Hematopoietic multipotent progenitor cell treated with erythropoietin and hydrocortisone succinate and interleukin-3 and kit ligand, for 6 days (in vitro differentiated cells): ENCODE measurements around the gene ABCA13.
A peak's percentile ranks its signal among the peaks of the same experiment; 100 is the strongest.
"Not testable (repeated sequence)": the region's sequence is repeated elsewhere in the genome, so short reads cannot be mapped to it uniquely, and the experiment has no call there.

ENCODE experiments used
- DNase-seq: peaks from one replicate; pipeline ENCODE4 v3.0.0-alpha.2; 2015

ABCA13 gene

DNA sequence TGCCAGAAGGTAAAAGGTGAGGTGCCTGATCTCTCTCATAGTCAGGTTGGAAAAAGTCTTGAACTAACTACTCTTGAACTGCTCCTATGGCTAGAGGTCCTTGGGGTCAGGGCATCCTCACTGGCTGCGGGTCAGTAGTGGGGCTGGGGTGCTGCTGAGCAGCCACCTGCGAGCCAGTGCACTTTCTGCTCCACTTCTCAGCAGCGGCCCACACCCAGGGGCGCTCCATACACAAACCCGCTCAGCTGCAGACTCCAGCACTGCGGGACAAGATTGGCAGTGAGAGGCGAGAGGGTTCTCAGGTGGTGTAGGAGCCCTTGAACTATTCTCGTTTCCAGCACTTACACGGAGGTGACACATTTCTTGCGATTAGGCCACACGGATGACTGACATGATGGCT lies 6.0 kb downstream of the ABCA13 start:
- no peak for DNase-seq

DNA sequence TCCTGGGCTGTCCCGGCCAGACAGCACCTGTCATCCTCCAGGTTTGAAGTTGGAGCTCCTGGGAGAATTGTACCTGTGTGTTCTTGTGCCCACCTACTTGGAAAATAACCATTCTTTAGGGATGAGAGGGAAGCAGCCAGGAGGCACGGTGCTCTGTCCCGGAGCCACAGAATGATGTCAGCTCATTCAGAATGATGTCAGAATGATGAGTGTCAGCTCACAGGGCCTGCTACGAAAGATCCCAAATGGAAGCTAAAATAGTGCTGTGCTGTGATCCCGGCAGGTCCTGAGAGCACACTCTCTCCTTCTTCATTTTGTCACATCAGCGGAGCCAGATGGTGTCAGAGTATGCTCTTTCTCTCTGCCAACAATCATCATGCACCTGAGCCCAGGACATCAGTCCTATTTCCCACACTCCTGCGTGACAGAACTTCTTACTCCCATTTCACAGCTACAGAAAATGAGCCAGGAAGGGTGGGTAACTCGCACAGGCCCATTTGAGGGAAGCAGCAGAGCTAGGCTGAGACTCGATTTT lies 8.3 kb downstream of the ABCA13 start:
- DNase-seq, result no peak

DNA sequence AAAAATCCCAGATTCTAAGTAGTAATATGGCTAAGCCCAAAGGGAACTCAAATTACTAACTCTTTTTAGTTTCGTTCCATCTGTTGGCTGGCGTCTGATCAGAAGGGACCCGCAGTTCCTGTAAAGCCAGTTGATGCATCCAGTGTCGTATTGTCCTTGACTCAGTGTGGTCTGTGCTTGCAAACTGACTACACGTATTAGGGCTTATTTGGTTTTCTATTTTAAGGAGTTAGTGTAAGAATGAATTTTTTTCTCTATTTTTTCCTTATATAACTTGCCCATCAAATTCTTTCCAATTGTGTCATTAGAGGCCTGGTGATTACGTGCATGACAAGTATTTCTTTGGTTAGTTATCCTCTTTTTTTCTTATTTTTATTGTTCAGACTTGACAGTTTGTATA lies 9.7 kb downstream of the ABCA13 start:
- DNase-seq, result no peak

DNA sequence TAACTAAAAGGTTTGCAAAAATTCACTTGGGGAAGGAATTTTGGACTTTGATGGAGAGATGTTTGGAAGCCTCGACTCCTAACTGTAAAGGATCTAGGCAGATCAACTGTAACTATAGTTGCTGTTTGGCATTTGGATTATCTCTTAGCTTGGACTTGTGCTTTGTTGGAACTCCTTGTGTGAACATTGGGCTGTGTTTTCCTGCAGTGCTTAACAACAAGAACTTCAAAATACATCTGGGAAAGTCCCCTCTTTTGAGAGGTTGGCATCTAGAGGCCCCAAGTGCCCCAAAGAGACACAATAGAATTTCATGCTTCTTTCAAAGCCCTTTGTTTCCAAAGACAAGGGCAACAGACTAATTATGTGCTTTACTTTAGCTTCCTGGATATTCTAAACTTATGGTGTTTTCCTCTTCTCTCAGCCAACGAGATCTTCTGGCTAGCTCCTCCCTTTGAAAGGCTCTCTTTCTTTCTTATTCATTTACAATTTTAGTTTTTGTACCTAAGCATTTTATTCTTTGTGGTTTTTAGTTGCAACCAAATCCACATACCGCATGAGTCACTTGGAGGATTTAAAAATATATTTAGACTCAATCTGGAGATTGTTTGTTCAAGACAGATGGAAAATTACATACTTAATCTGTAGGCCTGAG lies 11.6 kb downstream of the ABCA13 start:
- DNase-seq, result no peak

DNA sequence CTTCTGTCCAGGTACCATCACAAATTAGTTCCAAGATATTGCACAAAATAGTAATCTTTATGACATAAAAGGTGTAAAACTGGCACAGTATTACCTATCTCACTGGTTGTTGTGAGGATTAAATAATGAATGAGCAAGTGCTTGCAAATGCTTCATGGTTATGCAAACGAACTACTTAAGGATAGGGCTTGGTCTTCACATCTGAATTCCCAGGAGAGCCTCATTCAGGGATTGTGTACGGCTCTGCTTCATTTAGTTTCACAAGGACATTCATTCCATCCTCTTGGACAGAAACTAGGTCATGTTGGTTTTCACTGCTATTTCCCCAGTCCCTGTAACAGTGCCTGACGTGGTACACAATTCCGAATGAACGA lies 12.1 kb downstream of the ABCA13 start:
- DNase-seq, result no peak

DNA sequence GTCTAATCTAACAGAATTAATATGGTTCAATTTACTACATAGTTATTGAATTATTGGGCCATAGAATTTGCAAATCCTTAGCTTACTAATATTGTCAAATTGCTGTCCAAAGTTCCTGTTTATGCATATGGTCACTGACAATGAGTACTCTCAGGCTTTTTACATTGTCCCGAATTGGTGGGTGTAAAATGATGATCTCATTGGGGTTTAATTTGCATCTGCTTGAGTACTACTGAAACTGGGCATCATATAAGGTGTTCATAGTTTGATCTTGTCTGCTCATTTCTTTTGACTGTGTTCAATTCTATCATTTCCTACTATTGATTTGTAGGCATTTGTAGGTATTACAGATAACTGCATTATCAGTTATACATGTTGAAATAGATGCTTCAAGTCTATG lies 12.7 kb downstream of the ABCA13 start:
- DNase-seq, result no peak

DNA sequence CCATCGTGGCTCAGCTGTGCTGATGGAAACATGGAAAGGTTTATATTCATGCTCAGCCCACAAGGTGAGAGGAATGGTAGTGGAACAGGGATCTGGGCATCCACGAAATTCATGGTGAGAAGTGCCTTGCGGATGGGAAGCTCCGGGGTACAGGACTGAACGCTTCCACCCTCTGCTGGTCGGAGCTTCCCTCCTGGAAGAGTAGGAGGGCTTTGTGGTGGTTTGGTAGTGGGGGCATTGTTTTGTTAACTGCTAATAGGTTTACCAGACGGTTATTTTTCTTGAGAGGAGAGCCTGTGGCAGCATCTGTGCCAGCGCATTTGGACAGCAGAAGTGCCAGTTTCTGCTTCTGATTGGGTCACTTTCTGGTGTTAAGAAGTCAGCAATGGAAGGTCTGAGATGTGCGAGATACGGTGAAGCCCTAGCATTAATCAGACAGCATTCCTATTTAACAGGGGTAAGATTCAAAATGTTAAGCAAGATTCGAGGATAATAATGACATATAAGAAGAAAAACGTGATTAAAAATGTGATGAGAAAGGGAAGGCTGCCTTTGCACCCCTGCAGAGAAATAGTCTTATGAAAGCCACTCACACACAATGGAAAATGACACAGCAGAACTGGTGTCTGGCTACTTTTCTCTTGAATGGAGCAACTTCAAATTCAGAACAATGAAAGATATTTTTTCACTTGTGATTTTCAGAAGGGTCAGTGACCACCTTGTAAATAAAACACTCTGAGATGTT lies 17.7 kb downstream of the ABCA13 start:
- DNase-seq, result no peak

DNA sequence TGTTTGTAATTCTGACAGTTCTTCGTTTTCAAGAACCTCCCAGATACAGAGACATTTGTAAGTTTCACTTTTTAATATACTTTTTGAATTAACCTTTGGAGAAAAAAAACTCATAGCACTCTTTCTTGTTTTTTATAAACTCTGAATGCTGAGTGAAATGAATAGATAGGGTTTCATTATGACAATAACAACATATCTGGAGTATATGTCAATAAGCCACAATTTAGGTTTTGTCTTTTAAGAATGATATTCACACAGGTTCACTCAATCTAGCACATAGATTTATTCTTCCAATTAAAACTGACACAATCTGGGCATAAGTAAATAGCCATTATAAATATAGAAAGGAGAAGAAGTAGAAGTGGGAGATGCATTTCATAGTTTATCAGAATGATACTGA lies 21.7 kb downstream of the ABCA13 start:
- DNase-seq, result no peak

DNA sequence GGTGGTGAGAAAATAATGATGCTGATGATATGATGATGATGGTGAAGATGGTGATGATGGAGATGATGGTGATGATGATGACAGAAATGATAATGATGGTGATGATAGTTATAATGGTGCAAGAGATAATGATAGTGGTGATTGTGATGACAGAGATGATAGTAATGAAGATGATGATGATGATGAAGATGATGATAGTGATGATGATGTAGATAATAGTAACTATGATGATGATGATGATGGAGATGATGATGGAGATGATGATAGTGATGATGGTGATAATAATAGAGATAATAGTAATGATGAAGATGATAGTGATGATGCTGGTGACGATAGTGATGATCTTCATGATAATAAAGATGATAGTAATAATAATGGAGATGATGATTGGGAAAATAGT lies 22.2 kb downstream of the ABCA13 start:
- no peak for DNase-seq

DNA sequence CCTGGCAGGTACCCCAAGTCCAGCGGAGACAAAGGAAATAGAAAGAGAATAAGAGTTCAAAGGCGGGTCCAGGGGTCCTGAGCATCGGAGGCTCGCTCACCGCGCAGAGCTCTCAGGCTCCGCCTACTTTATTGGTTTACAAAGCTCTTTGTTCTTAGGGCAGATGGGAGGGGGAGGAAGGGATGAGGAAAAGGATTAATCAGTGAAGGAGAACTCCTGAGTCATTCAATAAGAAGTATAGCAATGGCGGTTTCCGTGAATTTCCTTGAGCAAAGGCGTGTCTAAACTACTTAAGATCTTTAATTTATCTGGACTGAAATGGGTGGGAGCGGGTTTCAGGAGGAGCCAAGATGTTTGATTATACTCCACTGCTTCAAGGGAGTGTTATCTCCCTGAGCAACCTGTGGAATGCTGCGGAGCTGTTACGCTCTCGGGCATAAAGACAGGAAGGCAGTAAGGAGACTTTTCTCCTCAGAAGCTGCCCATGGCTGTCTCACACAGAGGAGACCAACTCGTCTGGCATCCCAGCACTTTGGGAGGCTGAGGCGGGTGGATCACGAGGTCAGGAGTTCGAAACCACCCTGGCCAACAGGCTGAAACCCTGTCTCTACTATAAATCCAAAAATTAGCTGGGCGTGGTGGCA lies 29.8 kb downstream of the ABCA13 start:
- not testable (repeated sequence) for DNase-seq

DNA sequence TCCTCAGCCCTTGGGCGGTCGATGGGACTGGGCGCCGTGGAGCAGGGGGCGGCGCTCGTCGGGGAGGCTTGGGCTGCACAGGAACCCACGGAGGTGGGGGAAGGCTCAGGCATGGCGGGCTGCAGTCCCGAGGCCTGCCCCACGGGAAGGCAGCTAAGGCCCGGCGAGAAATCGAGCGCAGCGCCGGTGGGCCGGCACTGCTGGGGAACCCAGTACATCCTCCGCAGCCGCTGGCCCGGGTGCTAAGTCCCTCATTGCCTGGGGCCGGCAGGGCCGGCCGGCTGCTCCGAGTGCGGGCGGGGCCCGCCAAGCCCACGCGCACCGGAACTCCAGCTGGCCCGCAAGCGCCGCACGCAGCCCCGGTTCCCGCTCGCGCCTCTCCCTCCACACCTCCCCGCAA lies 31.7 kb downstream of the ABCA13 start:
- DNase-seq, result not testable (repeated sequence)

DNA sequence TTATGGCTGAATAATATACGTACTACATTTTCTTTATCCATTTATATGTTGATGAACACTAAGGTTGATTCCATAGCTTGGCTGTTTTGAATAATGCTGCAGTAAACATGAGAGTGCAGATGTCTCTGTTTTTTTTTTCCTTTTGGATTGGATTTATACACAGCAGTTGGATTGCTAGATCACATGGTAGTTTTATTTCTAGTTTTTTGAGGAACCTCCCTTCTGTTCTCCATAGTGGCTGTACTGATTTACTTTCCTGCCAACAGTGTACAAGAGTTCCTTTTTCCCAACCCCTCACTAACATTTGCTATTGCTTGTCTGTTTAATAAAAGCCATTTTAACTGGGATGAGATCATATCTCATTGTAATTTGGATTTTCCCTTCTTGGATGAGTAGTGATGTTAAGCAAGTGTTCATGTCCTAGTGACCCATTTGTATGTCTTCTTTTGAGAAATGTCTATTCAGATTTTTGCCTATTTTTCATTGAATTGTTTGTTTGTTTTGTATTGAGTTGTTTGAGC lies 36.0 kb downstream of the ABCA13 start:
- no peak for DNase-seq

DNA sequence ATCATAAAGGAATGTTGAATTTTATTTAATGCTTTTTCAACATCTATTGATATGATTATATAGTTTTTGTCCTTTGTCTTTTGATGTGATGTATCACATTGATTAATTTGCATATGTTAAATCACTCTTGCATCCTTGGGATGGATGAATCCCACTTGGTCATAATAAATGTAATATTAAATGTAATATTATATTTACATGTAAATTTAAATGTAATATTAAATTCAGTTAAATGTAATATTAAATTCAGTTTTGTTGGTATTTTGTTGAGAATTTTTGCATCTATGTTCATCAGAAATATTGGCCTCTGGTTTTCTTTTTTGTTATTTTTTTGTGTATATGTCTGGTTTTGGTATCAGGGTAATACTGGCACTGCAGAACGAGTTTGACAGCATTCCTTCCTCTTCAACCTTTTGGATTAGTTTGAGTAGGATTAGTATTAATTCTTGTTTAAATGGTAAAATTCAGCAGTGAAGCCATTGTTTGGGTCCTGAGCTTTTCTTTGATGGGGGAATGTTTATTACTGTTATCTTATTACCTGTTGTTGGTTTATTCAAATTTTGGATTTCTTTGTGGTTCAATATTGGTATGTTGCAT lies 37.8 kb downstream of the ABCA13 start:
- DNase-seq, result no peak

DNA sequence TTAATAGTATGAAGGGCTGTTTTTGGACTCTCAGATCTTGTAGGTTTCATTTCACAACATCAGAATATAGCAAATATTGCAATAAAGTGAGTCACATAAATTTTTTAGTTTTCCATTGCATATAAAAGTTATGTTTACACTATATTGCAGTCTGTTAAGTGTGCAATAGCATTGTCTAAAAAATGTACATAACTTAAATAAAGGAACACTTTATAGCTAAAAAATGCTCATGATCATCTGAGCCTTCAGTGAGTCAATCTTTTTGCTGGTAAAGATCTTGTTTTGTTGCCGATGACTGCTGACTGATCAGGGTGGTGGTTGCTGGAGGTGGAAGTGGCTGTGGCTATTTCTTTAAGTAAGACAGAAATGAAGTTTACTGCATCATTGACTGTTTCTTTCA lies 42.0 kb downstream of the ABCA13 start:
- DNase-seq, result no peak

DNA sequence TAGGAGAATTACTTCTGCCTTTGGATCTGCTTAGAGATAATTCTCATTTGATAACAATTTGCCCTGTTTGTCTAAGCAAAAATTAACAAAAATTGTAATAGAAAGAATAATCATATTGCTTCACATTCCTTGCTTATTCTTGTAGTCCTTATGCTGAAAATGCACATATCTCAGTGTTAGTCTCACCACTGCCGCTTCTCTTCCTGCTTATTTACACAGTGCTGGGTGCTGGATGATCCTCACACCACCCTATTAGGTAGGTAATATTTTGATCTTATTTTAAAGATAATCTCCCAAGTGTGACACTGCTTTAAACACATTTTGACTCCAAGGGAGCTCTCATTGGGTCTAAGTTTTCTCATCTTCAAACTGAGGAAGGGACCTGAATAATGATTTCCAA lies 46.0 kb downstream of the ABCA13 start:
- DNase-seq, result no peak

DNA sequence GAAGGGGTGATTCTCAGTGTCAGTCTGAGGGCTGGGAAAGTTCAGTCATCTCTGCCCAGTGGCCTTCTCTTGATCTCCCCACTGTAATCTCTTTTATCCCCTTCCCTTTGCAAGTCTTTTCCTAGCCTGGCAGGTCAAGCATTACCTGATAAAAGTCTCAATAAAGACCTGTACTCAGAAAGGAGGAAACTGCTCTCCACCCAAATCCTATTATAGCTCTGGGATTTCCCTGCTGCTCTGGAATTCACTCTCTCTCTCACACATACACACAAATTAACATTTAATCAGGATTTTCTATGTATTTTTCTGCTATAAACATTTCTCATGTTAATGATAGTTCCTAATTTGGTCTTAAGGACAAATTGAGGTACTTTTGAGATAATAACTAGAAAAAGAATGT lies 46.5 kb downstream of the ABCA13 start:
- DNase-seq, result no peak

DNA sequence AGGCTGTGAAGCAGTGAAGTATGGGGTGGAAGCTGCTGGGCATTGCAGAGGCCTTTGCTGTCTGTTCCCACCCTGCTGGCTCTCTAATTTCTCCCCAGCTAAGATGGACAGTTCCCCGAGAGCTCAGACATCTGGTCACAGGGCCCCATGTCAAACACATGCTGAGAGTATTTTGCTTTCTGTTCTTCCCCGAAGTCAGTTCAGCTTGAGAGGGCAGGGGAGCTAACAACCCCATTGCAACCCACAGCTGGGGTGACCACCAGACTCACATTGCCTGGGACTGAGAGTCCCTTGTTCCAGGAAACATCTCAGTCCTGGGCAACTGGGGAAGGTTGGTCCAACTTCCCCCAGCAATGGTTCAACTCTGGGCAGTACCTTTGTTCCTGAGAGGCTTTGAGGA lies 52.8 kb downstream of the ABCA13 start:
- DNase-seq, result no peak

DNA sequence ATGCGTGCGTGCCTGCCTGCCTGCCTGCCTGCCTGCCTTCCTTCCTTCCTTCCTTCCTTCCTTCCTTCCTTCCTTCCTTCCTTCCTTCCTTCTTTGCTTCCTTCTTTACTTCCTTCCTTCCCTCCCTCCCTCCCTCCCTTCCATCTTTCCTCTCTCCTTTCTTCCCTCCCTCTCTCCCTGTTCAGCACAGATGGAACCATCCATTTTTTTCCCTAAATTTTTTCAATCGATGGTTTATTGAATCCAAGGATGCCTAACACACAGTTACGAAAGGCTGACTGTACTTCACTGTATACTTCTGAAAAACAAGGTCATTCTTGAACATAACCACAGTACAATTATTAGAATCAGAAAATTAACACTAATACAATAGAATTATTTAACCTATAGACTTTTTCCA lies 53.8 kb downstream of the ABCA13 start:
- no peak for DNase-seq

DNA sequence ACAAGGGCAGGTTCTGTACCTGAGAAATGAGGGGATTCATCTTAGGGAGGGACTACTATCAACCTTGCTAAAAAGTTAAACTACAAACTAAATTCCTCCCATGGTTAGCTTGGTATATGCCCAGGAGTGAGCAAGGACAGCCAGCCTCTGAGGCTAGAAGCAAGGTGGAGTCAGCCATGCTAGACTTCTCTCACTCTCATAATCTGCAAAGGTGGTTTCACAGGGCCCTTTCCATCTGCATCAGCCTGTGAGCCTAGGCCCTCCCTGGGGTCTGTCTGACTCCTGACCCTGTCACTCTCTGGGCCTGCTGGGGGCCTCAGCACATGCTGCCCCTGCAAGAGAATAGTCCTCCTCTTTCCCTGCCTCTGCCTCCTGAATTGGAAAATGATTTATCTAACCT lies 66.1 kb downstream of the ABCA13 start:
- no peak for DNase-seq

DNA sequence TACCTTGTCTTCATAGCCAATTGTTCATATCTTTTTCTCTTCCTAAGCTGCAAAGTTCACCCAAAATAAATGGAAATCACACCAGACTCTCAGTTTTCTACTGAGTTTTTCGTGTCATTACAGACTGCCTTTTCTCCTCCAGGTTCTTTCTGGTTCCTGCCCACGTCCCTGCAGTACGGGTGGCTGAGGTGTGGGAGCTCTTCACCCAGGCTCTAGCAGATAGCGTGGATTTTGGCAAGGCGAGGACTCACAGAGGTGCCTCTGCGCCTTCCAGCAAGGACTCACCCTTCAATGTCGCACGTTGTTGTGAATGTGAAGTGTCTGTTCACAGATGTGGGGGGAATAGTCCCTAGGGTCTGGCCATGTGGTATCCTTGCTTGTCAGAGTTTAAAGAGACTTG lies 71.6 kb downstream of the ABCA13 start:
- no peak for DNase-seq

DNA sequence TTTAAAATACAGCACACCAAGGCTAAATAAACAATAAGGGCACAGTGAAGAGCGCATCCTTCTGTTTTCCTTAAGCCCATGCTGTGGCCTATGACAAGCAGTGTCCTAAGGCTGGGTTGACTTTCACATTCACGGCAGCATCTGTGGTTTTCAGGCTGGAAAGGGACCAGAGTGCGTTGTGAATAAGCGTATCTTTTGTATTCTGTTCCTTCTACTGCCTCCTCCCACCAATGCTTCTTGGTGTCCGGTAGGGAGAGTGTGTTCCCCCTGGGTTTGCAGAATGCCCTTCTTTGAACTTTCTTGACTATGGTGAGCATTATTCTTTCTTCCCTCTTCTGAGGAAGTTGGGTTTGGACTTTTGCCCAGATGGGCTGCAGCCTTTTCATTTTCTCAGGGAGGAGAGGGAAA lies 73.6 kb downstream of the ABCA13 start:
- DNase-seq, result peak; percentile 17

DNA sequence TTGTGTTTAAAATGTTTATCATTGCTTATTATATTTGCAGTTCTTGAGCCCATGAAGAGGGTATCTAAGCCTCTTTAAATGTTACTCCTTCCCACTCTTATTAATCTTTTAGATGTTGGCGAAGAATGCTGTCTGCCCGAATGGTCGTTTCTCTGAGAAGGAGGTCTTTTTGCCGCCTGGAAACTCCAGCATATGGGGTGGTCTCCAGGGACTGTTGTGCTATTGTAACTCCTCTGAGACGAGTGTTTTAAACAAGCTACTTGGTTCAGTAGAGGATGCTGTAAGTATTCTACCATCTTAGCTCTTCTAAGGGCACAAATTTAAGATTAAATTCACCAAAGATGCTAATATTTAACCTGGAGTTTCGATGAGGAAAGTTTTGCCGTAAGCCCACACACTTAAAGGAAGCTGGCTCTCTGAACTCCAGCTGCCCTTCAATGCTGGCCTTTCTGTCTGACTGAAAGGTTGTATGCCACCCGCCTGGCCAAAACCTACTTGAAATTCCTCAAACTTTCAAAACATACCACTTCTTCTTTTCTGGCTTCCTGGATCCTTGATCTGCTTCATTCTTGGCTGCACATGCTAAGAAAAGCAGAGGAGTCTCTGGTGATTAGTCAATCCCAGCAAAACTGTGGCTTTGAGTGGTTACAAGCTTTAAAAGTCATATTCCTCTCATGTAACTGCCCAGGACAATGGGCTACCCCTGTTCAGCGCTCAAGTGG lies 74.7 kb downstream of the ABCA13 start:
- DNase-seq, result peak; percentile 10

DNA sequence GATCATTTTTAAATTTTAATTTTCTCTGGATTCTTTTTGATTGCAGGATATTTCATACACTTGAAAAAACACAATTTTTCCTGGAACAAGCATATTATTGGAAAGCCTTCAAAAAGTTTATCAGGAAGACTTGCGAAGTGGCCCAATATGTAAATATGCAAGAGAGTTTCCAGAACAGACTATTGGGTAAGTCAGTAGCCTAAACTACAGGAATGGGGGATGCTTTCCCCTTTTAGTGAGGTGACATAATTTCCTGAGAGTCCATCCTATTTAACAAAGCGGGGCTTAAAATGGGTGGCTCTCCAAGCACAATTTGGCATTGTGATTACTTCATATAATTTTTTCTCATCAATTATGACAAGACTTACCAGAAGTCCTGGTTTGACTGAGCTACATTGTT lies 77.9 kb downstream of the ABCA13 start:
- DNase-seq, result no peak
